ENCODE measurements around the gene TRABD2B. TPM values are rescaled to one million over a fixed set of nuclear protein-coding genes. Genes with fewer than 3 reads are reported as not detected.

Gene TRABD2B
- total RNA-seq, 1 donor: under 0.01 TPM

DNA sequence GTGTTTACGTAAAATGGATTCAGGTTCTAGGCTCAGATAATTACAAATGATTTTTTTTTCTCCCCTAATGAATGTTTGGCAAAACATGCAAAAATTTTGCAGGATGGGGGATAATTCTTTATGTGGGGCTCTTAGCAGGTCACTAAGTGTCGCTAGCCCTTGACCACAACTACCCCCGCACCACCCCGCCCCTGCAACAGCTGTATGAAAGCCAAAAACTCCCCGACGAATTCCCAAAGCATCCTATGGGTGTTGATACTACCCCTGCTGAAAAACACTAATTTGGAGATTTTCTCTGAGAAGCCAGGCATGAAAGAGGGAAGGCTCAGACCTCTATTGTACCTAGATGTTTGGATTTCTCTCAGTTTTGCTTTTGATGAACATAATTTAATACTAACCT is 243.0 kb downstream of the TRABD2B start:
- no peaks in the 10 kb centered on the region for H3K9me3 ChIP-seq (ENCODE audit: low read depth, low read length)
- TF ChIP-seq, protein P1, sequence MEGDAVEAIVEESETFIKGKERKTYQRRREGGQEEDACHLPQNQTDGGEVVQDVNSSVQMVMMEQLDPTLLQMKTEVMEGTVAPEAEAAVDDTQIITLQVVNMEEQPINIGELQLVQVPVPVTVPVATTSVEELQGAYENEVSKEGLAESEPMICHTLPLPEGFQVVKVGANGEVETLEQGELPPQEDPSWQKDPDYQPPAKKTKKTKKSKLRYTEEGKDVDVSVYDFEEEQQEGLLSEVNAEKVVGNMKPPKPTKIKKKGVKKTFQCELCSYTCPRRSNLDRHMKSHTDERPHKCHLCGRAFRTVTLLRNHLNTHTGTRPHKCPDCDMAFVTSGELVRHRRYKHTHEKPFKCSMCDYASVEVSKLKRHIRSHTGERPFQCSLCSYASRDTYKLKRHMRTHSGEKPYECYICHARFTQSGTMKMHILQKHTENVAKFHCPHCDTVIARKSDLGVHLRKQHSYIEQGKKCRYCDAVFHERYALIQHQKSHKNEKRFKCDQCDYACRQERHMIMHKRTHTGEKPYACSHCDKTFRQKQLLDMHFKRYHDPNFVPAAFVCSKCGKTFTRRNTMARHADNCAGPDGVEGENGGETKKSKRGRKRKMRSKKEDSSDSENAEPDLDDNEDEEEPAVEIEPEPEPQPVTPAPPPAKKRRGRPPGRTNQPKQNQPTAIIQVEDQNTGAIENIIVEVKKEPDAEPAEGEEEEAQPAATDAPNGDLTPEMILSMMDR (IDR thresholded peaks at IDR 0.05; ENCODE audit: extremely low read depth, low read depth, low read length): no peak
- H3K4me1 ChIP-seq (ENCODE audit: insufficient read depth, low read length): no peaks in the 10 kb centered on the region
- H3K36me3 ChIP-seq (ENCODE audit: insufficient read depth, low read length): no peaks in the 10 kb centered on the region
- no peaks in the 10 kb centered on the region for H3K27me3 ChIP-seq (ENCODE audit: insufficient read depth, low read length)
- no peaks in the 10 kb centered on the region for H3K79me2 ChIP-seq (ENCODE audit: insufficient read depth, low read length)
- no peaks in the 10 kb centered on the region for H4K20me1 ChIP-seq (ENCODE audit: insufficient read depth, low read length)
- no peak overlapping the region for H3K4me2 ChIP-seq (ENCODE audit: insufficient read depth, low read length)
- no peak overlapping the region for H3K4me3 ChIP-seq (ENCODE audit: insufficient read depth, low read length)
- no peak overlapping the region for H2AFZ ChIP-seq (ENCODE audit: low read length)
- no peak overlapping the region for H3K27ac ChIP-seq (ENCODE audit: low read depth, low read length)
- no peak for DNase-seq (ENCODE audit: insufficient read length, low spot score, missing footprints)

DNA sequence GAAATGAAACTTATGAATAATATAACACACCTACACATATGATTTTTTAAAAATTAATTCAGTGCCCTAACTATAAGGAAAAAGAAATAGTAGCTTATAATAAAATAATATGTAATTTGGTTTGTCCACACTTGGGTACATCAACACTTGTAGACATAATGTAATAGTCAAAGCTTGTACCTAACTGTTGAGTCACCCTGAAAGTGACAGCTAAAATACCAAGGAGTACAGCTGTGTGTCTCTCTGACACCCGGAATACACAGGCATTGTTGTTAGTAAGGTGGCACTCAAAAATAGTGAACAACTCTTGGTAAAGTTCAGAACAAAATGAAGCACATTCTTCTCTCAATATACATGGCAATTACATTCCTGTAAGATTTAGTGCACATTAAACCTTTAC is 243.4 kb downstream of the TRABD2B start:
- Histone ChIP-seq H3K9me3 (ENCODE audit: low read depth, low read length) (no peaks in the 10 kb centered on the region), H3K27me3 (ENCODE audit: insufficient read depth, low read length) (no peaks in the 10 kb centered on the region), H3K4me3 (ENCODE audit: insufficient read depth, low read length) (no peak overlapping the region), H3K27ac (ENCODE audit: low read depth, low read length) (no peak overlapping the region), H2AFZ (ENCODE audit: low read length) (no peak overlapping the region), H3K4me2 (ENCODE audit: insufficient read depth, low read length) (no peak overlapping the region), H3K36me3 (ENCODE audit: insufficient read depth, low read length) (no peaks in the 10 kb centered on the region), H3K4me1 (ENCODE audit: insufficient read depth, low read length) (no peaks in the 10 kb centered on the region), H4K20me1 (ENCODE audit: insufficient read depth, low read length) (no peaks in the 10 kb centered on the region), H3K79me2 (ENCODE audit: insufficient read depth, low read length) (no peaks in the 10 kb centered on the region)
- no peak for DNase-seq (ENCODE audit: insufficient read length, low spot score, missing footprints)
- TF ChIP-seq, protein P1 (IDR thresholded peaks at IDR 0.05; ENCODE audit: extremely low read depth, low read depth, low read length): no peak

DNA sequence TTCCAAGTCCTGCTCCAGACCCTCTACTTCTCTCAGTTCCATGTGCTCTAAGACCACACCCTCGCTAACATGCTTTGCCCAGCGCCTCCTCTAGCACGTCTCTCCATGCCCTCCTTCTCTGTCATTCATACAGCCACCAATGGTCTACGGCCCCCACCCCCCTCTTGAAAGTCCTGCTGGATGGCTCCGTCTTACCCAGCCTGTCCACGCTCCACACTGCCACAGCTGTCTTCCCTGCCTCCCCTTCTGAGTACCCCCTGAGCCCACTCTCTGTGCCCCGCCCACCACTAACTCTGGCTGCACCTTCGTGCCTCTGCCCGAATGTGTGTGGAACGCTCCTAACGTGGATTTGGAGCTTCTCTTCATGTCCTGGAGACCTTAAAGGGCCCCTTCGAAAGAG is 244.6 kb downstream of the TRABD2B start:
- Histone ChIP-seq H3K27me3 (ENCODE audit: insufficient read depth, low read length) (no peaks in the 10 kb centered on the region), H3K36me3 (ENCODE audit: insufficient read depth, low read length) (no peaks in the 10 kb centered on the region), H3K4me3 (ENCODE audit: insufficient read depth, low read length) (no peak overlapping the region), H2AFZ (ENCODE audit: low read length) (no peak overlapping the region), H3K4me1 (ENCODE audit: insufficient read depth, low read length) (no peaks in the 10 kb centered on the region), H3K79me2 (ENCODE audit: insufficient read depth, low read length) (no peaks in the 10 kb centered on the region), H3K27ac (ENCODE audit: low read depth, low read length) (no peak overlapping the region), H3K9me3 (ENCODE audit: low read depth, low read length) (no peaks in the 10 kb centered on the region), H4K20me1 (ENCODE audit: insufficient read depth, low read length) (no peaks in the 10 kb centered on the region), H3K4me2 (ENCODE audit: insufficient read depth, low read length) (no peak overlapping the region)
- no peak for DNase-seq (ENCODE audit: insufficient read length, low spot score, missing footprints)
- TF ChIP-seq, protein P1 (IDR thresholded peaks at IDR 0.05; ENCODE audit: extremely low read depth, low read depth, low read length): no peak

DNA sequence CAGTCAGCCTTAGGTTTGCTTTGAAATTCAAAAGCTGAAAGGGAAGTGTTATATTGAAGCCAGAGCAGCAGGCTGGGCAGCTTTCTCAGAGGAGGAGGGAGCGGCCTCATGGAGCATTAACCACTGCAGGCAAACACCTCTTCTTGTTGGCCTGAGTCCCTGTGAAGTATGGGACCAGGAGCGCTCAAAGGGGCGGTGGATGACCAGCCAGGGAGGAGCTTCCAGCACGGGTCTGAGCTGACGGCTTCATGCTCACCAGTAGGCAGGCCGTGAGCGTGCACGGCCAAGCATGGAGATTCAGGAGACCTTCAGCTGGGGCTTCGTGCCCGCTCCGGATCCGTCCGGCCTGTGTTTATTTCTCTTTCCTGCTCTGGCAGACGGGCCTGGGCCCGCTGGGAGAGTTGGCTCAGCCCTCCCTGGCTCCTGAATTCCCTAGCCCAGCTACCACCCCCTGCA is 245.2 kb downstream of the TRABD2B start:
- Histone ChIP-seq H4K20me1 (ENCODE audit: insufficient read depth, low read length) (no peaks in the 10 kb centered on the region), H3K36me3 (ENCODE audit: insufficient read depth, low read length) (no peaks in the 10 kb centered on the region), H3K27me3 (ENCODE audit: insufficient read depth, low read length) (no peaks in the 10 kb centered on the region), H2AFZ (ENCODE audit: low read length) (no peak overlapping the region), H3K9me3 (ENCODE audit: low read depth, low read length) (no peaks in the 10 kb centered on the region), H3K27ac (ENCODE audit: low read depth, low read length) (no peak overlapping the region), H3K4me2 (ENCODE audit: insufficient read depth, low read length) (no peak overlapping the region), H3K79me2 (ENCODE audit: insufficient read depth, low read length) (no peaks in the 10 kb centered on the region), H3K4me1 (ENCODE audit: insufficient read depth, low read length) (no peaks in the 10 kb centered on the region), H3K4me3 (ENCODE audit: insufficient read depth, low read length) (no peak overlapping the region)
- no peak for DNase-seq (ENCODE audit: insufficient read length, low spot score, missing footprints)
- TF ChIP-seq, protein P1 (IDR thresholded peaks at IDR 0.05; ENCODE audit: extremely low read depth, low read depth, low read length): no peak

All from osteoblast (primary cell).